WTC11 (cell line): ENCODE measurements around the gene RRP12. TPM values are rescaled to one million over a fixed set of nuclear protein-coding genes. Genes with fewer than 3 reads are reported as not detected.

Source experiments
- ATAC-seq: fragments of 200-7000 bp; cut with Tn5 transposase; 2 replicates; pipeline ENCODE4 v1.10.0; 2021; ENCODE audit warnings: mild to moderate bottlenecking, moderate library complexity
- CTCF ChIA-PET: fragments of 300-600 bp; sonication (Branson Sonifier 250); formaldehyde crosslinking; loops from one replicate; lab custom pipeline; 2021; ENCODE audit warnings: antibody characterized with exemption; lab: Charles Lee
- POLR2A ChIA-PET: fragments of 350-600 bp; sonication (Branson Sonifier 250); formaldehyde crosslinking; loops from one replicate; lab custom pipeline; 2021; ENCODE audit warnings: antibody characterized with exemption; lab: Charles Lee
- DNase-seq: peaks from one replicate; pipeline ENCODE4 v3.0.0; 2021; ENCODE audit warnings: low spot score
- H3K27ac Mint-ChIP-seq: 2 replicates; pipeline ENCODE4 v1.8.0; 2021; ENCODE audit warnings: mixed read lengths
- H3K27me3 Mint-ChIP-seq: 2 replicates; pipeline ENCODE4 v1.8.0; 2021; ENCODE audit warnings: low read depth, mild to moderate bottlenecking, moderate library complexity, mixed read lengths
- H3K36me3 Mint-ChIP-seq: 2 replicates; pipeline ENCODE4 v1.8.0; 2021; ENCODE audit warnings: mixed read lengths
- H3K4me1 Mint-ChIP-seq: 2 replicates; pipeline ENCODE4 v1.8.0; 2022; ENCODE audit warnings: mixed read lengths
- H3K4me3 Mint-ChIP-seq: 2 replicates; pipeline ENCODE4 v1.8.0; 2021; ENCODE audit warnings: mild to moderate bottlenecking, moderate library complexity, mixed read lengths
- H3K9me3 Mint-ChIP-seq: 2 replicates; pipeline ENCODE4 v1.8.0; 2021; ENCODE audit warnings: mixed read lengths
- E2F1 ChIP-seq: sonication (generic); formaldehyde crosslinking; IDR thresholded peaks from 2 replicates; pipeline ENCODE4 v1.8.0; 2022; ENCODE audit warnings: mild to moderate bottlenecking, missing genetic modification reagents
- E2F5 ChIP-seq: sonication (generic); formaldehyde crosslinking; IDR thresholded peaks from 2 replicates; pipeline ENCODE4 v1.8.1; 2022; ENCODE audit warnings: mild to moderate bottlenecking, moderate library complexity, missing genetic modification reagents
- ELF4 ChIP-seq: sonication (generic); formaldehyde crosslinking; IDR thresholded peaks from 2 replicates; pipeline ENCODE4 v1.8.1; 2022; ENCODE audit warnings: low read depth, mild to moderate bottlenecking, moderate library complexity, missing genetic modification reagents
- ESRRA ChIP-seq: sonication (generic); formaldehyde crosslinking; IDR thresholded peaks from 2 replicates; pipeline ENCODE4 v1.8.1; 2022; ENCODE audit warnings: mild to moderate bottlenecking, missing genetic modification reagents, borderline replicate concordance
- FOXJ3 ChIP-seq: sonication (generic); formaldehyde crosslinking; IDR thresholded peaks from 2 replicates; pipeline ENCODE4 v1.9.0; 2021; ENCODE audit warnings: missing genetic modification reagents, mild to moderate bottlenecking, borderline replicate concordance
- FOXK1 ChIP-seq: sonication (generic); formaldehyde crosslinking; IDR thresholded peaks from 2 replicates; pipeline ENCODE4 v1.8.0; 2022; ENCODE audit warnings: mild to moderate bottlenecking, moderate library complexity, missing genetic modification reagents
- FOXP4 ChIP-seq: sonication (generic); formaldehyde crosslinking; IDR thresholded peaks from 2 replicates; pipeline ENCODE4 v1.8.0; 2022; ENCODE audit warnings: mild to moderate bottlenecking, missing genetic modification reagents
- GTF2I ChIP-seq: fragments of 250-450 bp; sonication (Bioruptor Pico); conservative IDR thresholded peaks from 2 replicates; pipeline ENCODE4 v1.4.0; 2021; ENCODE audit warnings: mild to moderate bottlenecking
- IRF2 ChIP-seq: sonication (generic); formaldehyde crosslinking; IDR thresholded peaks from 2 replicates; pipeline ENCODE4 v1.8.0; 2022; ENCODE audit warnings: low read depth, missing genetic modification reagents, borderline replicate concordance
- JUN ChIP-seq: sonication (generic); formaldehyde crosslinking; IDR thresholded peaks from 2 replicates; pipeline ENCODE4 v1.8.0; 2023; ENCODE audit warnings: mild to moderate bottlenecking, missing genetic modification reagents
- KAT7 ChIP-seq: sonication (generic); formaldehyde crosslinking; IDR thresholded peaks from 2 replicates; pipeline ENCODE4 v1.8.1; 2023; ENCODE audit warnings: missing genetic modification reagents, mild to moderate bottlenecking, borderline replicate concordance
- OVOL2 ChIP-seq: fragments of 250-450 bp; sonication (Bioruptor Pico); IDR thresholded peaks from 2 replicates; pipeline ENCODE4 v1.9.0; 2021; ENCODE audit warnings: mild to moderate bottlenecking, borderline replicate concordance
- TEAD1 ChIP-seq: sonication (generic); formaldehyde crosslinking; IDR thresholded peaks from 2 replicates; pipeline ENCODE4 v1.8.0; 2022; ENCODE audit warnings: mild to moderate bottlenecking, missing genetic modification reagents
- ZNF219 ChIP-seq: sonication (generic); formaldehyde crosslinking; IDR thresholded peaks from 2 replicates; pipeline ENCODE4 v1.8.0; 2023; ENCODE audit warnings: missing genetic modification reagents, mild to moderate bottlenecking, borderline replicate concordance
- ZNF317 ChIP-seq: sonication (generic); formaldehyde crosslinking; IDR thresholded peaks from 2 replicates; pipeline ENCODE4 v1.8.1; 2023; ENCODE audit warnings: low read depth, mild to moderate bottlenecking, moderate library complexity, missing genetic modification reagents, borderline replicate concordance
- total RNA-seq: library from RNA; stranded (reverse); gene quantifications from 3 replicates; pipeline ENCODE4 v1.2.3, GENCODE V29; 2021
- TF ChIP-seq, protein P1 (sequence below): fragments of 250-450 bp; sonication (Bioruptor Pico); conservative IDR thresholded peaks from 2 replicates; pipeline ENCODE4 v1.9.0; 2021; ENCODE audit warnings: mild to moderate bottlenecking
- TF ChIP-seq, protein P2 (sequence below): sonication (generic); formaldehyde crosslinking; IDR thresholded peaks from 2 replicates; pipeline ENCODE4 v1.8.1; 2023; ENCODE audit warnings: mild to moderate bottlenecking, moderate library complexity, missing genetic modification reagents
- TF ChIP-seq, protein P3 (sequence below): sonication (generic); formaldehyde crosslinking; IDR thresholded peaks from 2 replicates; pipeline ENCODE4 v1.8.1; 2023; ENCODE audit warnings: mild to moderate bottlenecking, missing genetic modification reagents, moderate library complexity
- TF ChIP-seq, protein P4 (sequence below): sonication (generic); formaldehyde crosslinking; conservative IDR thresholded peaks from 2 replicates; pipeline ENCODE4 v1.8.1; 2023; ENCODE audit warnings: mild to moderate bottlenecking, low read depth, missing genetic modification reagents, moderate library complexity

The RRP12 gene
- total RNA-seq, 1 experiment from 2014 or later = 56.6 TPM

DNA sequence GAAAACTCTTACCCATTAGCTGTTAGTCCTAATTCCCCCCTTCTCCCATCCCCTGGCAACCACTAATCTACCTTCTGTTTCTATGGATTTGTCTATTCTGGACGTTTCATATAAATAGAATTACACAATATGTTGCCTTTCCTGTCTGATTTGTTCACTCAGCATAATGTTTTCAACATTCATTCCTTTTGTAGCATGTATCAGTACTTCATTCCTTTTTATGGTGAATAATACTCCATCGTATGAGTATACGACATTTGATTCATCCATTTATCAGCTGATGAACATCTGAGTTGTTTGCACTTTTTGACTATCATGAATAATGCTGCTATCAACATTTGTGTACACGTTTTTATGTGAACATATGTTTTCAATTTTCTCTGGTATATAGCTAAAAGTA, 86.5 kb downstream of the RRP12 start (continued):
- no peak for TF ChIP-seq E2F1 (CRISPR knock-in tag)
- TF ChIP-seq GTF2I (CRISPR knock-in tag) = no peak

DNA sequence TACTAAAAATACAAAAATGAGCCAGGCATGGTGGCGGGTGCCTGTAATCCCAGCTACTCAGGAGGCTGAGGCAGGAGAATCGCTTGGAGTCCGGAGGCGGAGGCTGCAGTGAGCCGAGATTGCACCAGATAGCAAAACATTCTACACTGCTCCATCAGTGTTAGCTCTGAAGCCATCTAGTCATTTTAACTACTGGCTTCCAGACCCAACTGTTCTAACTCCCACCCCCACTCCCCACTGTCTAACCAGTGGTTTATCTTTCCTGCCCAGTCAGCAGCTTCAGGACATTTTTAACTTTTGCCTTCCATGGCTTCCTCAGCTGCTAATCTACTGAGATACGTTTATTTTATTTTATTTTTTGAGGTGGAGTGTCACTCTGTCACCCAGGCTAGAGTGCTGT, 88.2 kb downstream of the RRP12 start:
- ATAC-seq = no peak
- ChIA-PET CTCF (interaction anchor here (0.6 to 1.5 kb wide), 2 partner anchors 34 to 245 kb away, joined by 3 to 8 read pairs; no protein-coding TSS in a partner anchor), POLR2A (interaction anchor here (0.7 kb wide), 1 partner anchor 14 kb away, joined by 3 read pairs; no protein-coding TSS in a partner anchor)
- peaks cover 10% of the 10 kb centered on the region; the same call in 1 of the 2 replicates for H3K9me3 Mint-ChIP-seq
- peaks cover 5% of the 10 kb centered on the region for H3K27me3 Mint-ChIP-seq
- H3K4me1 Mint-ChIP-seq = no peaks in the 10 kb centered on the region
- no peak overlapping the region for H3K27ac Mint-ChIP-seq
- H3K36me3 Mint-ChIP-seq = no peaks in the 10 kb centered on the region
- no peak overlapping the region for H3K4me3 Mint-ChIP-seq
- TF ChIP-seq ESRRA (CRISPR knock-in tag) (no peak), OVOL2 (CRISPR knock-in tag) (no peak)
- DNase-seq = no peak

DNA sequence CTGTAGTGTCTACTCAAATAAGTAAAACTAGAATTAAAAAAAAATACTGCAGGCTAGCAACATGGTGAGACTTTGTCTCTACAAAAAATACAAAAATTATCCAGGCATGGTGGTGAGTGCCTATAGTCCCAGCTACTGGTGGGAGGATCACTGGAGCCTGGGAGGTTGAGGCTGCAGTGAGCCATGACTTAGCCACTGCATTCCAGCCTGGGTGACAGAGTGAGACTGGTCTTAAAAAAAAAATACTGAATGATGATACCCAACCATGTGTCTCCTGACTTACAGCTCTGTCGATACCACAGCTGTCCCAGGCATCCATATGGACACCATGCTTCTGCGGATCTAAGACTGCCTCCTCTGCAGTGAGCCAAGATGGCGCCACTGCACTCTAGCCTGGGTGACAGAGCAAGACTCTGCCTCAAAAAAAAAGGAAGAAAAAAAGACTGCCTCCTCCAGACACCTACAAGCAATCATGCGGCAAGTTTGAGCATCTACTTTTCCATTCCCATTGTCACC, 90.0 kb downstream of the RRP12 start:
- POLR2A ChIA-PET = no interaction called here
- H3K27me3 Mint-ChIP-seq = no peaks in the 10 kb centered on the region; the same call in 1 of the 2 replicates
- TF ChIP-seq ZNF219 (no peak), JUN (CRISPR knock-in tag) (no peak), FOXP4 (CRISPR knock-in tag) (no peak), ELF4 (no peak), FOXK1 (no peak), OVOL2 (CRISPR knock-in tag) (no peak), ESRRA (CRISPR knock-in tag) (no peak), FOXJ3 (CRISPR knock-in tag) (no peak), E2F5 (CRISPR knock-in tag) (no peak), ZNF317 (CRISPR knock-in tag) (no peak), TEAD1 (CRISPR knock-in tag) (no peak), IRF2 (no peak), KAT7 (no peak)
- TF ChIP-seq, protein P1, sequence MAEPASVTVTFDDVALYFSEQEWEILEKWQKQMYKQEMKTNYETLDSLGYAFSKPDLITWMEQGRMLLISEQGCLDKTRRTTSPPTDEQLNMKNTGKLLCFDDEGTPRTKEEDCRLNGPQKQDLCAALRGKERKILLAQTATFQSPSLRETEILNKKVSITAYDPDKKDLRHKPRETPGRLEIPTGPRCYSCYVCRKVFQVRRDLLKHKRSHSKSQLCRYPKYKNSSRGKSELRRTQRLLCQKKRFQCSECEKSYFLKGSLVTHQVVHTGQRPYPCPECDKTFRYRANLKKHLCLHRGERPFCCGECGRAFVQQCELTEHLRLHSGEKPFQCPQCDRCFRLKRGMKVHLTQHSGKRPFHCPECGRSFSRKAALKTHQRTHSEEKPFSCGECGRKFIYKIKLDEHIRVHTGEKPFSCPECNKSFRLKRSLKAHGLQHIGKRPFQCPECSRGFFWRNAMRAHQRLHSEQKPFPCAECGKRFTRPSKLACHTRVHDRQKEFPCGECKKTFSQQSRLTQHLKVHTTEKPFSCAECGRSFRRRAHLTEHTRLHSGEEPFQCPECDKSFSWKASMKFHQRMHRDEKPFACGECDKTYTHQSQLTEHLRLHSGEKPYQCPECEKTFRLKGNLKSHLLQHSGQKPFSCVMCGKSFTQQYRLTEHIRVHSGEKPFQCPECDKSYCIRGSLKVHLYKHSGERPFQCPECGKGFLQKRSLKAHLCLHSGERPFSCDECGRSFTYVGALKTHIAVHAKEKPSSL (CRISPR knock-in tag) = no peak
- TF ChIP-seq, protein P2, sequence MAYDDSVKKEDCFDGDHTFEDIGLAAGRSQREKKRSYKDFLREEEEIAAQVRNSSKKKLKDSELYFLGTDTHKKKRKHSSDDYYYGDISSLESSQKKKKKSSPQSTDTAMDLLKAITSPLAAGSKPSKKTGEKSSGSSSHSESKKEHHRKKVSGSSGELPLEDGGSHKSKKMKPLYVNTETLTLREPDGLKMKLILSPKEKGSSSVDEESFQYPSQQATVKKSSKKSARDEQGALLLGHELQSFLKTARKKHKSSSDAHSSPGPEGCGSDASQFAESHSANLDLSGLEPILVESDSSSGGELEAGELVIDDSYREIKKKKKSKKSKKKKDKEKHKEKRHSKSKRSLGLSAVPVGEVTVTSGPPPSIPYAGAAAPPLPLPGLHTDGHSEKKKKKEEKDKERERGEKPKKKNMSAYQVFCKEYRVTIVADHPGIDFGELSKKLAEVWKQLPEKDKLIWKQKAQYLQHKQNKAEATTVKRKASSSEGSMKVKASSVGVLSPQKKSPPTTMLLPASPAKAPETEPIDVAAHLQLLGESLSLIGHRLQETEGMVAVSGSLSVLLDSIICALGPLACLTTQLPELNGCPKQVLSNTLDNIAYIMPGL (CRISPR knock-in tag) = no peak
- TF ChIP-seq, protein P3, sequence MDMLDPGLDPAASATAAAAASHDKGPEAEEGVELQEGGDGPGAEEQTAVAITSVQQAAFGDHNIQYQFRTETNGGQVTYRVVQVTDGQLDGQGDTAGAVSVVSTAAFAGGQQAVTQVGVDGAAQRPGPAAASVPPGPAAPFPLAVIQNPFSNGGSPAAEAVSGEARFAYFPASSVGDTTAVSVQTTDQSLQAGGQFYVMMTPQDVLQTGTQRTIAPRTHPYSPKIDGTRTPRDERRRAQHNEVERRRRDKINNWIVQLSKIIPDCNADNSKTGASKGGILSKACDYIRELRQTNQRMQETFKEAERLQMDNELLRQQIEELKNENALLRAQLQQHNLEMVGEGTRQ (CRISPR knock-in tag) = no peak
- TF ChIP-seq, protein P4, sequence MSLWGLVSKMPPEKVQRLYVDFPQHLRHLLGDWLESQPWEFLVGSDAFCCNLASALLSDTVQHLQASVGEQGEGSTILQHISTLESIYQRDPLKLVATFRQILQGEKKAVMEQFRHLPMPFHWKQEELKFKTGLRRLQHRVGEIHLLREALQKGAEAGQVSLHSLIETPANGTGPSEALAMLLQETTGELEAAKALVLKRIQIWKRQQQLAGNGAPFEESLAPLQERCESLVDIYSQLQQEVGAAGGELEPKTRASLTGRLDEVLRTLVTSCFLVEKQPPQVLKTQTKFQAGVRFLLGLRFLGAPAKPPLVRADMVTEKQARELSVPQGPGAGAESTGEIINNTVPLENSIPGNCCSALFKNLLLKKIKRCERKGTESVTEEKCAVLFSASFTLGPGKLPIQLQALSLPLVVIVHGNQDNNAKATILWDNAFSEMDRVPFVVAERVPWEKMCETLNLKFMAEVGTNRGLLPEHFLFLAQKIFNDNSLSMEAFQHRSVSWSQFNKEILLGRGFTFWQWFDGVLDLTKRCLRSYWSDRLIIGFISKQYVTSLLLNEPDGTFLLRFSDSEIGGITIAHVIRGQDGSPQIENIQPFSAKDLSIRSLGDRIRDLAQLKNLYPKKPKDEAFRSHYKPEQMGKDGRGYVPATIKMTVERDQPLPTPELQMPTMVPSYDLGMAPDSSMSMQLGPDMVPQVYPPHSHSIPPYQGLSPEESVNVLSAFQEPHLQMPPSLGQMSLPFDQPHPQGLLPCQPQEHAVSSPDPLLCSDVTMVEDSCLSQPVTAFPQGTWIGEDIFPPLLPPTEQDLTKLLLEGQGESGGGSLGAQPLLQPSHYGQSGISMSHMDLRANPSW (CRISPR knock-in tag) = no peak

More for the DNA sequence above, 90.0 kb downstream of the RRP12 start:
- H3K36me3 Mint-ChIP-seq = no peaks in the 10 kb centered on the region
- no peak overlapping the region for H3K27ac Mint-ChIP-seq
- peaks cover 10% of the 10 kb centered on the region; the same call in 1 of the 2 replicates for H3K9me3 Mint-ChIP-seq
- no peak for ATAC-seq
- H3K4me3 Mint-ChIP-seq = no peak overlapping the region
- H3K4me1 Mint-ChIP-seq = no peaks in the 10 kb centered on the region
- DNase-seq = no peak
- CTCF ChIA-PET = interaction anchor here (0.7 kb wide), 1 partner anchor 427 kb away, joined by 3 read pairs; no protein-coding TSS in a partner anchor
